Left hindlimb (tissue), 1 donor: ENCODE results near the gene NIPSNAP2.
"Not testable (repeated sequence)": the region's sequence is repeated elsewhere in the genome, so short reads cannot be mapped to it uniquely, and the experiment has no call there.

Source experiments
- DNase-seq: peaks from one replicate; pipeline ENCODE4 v3.0.0-alpha.2; 2018

Gene NIPSNAP2

GRCh38 chr7:56048763-56049162 lies 84.4 kb downstream of the NIPSNAP2 start:
- not testable (repeated sequence) for DNase-seq
